Cardiac fibroblast (primary cell): ENCODE results near the gene PHAF1.

ENCODE experiments used
- DNase-seq, 2 donors: peaks; one replicate each; pipeline versions ENCODE4 v3.0.0 to v3.0.0-alpha.2; 2010; ENCODE audit warnings: low read depth in 2 of 2
- H3K4me3 ChIP-seq, 2 donors: replicated peaks in 1 of 2; 1 replicate in 1 of 2; 2 replicates in 1 of 2; pipeline ENCODE4 v1.5.1; 2011; ENCODE audit warnings: low read depth in 2 of 2, low read length in 2 of 2, mild to moderate bottlenecking in 2 of 2, moderate library complexity in 1 of 2
- TF ChIP-seq, protein P1 (sequence below): IDR thresholded peaks from one replicate; pipeline ENCODE4 v1.5.1; 2011; ENCODE audit warnings: low read depth, mild to moderate bottlenecking, low read length, inconsistent platforms

PHAF1 gene

DNA sequence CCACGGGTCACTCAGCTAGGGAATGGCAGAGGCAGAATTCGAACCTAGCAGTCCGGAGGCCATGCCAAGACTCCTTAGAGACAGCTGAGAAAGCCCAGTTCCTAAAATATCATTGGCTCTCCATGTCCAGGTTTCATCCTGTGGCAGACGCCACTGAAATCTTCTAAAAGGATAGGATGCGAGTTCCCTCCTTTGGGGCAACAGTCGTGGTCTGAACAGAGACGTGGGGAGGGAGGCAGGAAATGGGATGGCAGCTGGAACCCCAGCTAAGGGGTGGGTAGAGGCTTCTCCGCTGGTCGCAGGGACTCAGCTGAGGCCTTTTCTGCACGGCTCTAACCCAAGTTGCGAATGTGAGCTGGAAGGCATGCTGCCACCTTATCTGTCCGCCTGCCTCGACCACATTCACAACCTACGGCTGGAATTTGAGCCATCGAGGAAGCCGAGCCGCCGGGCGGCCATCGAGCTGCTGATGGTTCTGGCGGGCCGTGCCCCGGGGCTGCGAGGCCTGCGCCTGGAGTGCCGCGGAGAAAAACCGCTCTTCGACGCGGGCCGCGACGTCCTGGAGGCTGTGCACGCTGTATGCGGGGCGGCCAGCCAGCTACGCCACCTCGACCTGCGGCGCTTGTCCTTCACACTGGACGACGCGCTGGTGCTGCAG is 52.9 kb downstream of the PHAF1 start:
- TF ChIP-seq, protein P1, sequence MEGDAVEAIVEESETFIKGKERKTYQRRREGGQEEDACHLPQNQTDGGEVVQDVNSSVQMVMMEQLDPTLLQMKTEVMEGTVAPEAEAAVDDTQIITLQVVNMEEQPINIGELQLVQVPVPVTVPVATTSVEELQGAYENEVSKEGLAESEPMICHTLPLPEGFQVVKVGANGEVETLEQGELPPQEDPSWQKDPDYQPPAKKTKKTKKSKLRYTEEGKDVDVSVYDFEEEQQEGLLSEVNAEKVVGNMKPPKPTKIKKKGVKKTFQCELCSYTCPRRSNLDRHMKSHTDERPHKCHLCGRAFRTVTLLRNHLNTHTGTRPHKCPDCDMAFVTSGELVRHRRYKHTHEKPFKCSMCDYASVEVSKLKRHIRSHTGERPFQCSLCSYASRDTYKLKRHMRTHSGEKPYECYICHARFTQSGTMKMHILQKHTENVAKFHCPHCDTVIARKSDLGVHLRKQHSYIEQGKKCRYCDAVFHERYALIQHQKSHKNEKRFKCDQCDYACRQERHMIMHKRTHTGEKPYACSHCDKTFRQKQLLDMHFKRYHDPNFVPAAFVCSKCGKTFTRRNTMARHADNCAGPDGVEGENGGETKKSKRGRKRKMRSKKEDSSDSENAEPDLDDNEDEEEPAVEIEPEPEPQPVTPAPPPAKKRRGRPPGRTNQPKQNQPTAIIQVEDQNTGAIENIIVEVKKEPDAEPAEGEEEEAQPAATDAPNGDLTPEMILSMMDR, result no peak
- H3K4me3 ChIP-seq, result no peak overlapping the region

DNA sequence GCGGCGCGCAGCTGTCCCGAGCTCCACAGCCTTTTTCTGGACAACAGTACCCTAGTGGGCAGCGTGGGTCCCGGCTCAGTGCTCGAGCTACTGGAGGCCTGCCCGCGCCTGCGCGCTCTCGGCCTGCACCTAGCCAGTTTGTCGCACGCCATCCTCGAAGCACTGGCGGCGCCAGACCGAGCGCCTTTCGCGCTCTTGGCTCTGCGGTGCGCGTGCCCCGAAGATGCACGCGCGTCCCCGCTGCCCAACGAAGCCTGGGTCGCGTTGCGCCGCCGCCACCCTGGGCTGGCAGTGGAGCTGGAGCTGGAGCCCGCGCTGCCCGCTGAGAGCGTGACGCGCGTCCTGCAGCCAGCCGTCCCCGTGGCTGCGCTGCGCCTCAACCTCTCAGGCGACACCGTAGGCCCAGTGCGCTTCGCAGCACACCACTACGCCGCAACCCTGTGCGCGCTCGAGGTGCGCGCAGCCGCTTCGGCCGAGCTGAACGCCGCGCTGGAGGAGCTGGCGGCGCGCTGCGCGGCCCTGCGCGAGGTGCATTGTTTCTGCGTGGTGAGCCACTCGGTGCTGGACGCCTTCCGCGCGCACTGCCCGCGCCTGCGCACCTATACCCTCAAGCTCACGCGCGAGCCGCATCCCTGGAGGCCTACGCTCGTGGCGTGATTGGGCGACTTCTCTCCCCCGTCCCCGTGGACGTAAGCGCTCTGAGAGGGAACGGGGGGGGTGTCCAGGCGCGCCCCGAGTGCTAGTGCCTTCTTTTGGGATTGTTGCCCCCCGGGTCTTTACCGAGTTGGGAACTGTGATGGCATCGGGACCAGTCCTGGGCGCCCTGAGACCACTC is 53.6 kb downstream of the PHAF1 start:
- TF ChIP-seq, protein P1, result no peak
- DNase-seq, result peak in 1 of 2 donors; percentile 62
- no peak overlapping the region for H3K4me3 ChIP-seq

More for the DNA sequence above, 52.9 kb downstream of the PHAF1 start:
- DNase-seq, result no peak

DNA sequence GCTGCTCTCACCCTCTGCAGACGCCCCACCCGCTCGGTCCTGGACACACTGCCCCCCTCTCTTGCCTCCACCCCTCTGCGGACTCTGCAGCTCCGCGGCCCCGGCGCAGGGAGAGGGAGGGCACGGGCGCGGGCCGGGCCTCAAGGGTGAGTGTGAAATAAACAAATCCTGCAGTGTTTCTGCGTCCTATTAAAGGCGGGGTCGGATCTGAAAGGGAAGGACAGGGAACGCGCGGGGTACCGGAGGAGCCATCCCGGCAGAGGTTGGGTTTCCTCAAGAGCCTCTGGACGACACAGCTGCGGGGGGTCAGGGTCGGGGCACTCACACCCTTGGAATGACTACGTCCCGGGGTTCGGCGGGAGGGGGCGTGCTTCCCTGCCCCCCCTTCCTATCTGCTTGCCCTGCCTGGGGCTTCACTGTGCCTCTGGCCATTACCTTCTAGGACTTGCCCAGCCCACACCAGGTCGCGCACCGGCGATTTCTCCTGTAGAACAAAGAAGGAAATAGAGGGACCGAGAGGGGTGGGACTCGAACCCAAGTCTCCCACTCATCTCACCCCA is 54.3 kb downstream of the PHAF1 start:
- TF ChIP-seq, protein P1, result no peak
- H3K4me3 ChIP-seq, result peak overlapping the region; percentile 5 to 18
- DNase-seq, result no peak

DNA sequence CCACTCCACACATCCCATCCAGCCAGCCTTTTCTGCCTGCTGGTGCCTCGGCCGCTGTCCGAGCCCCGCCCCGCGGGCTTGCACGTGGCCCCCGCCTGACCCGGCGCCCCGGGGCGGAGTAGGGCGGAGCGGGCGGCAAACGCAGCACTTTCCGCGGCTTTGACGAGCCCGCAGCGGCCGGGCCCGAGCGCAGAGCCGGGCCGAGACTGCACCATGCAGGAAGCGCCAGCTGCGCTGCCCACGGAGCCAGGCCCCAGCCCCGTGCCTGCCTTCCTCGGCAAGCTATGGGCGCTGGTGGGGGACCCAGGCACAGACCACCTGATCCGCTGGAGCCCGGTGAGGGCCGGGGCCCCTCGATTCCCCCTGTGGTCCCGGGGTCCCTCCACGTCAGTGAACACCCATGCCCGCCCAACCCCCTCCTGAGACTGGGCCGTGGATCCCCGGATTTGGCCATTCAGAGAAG is 54.9 kb downstream of the PHAF1 start, which contains the start of gene HSF4:
TSS of gene HSF4 (plus strand) at position 147 of the 463 bp plus-strand sequence. CDS start at position 214, 67 bp downstream.
- TF ChIP-seq, protein P1, result no peak
- peak within 1 kb of the TSS; percentile 5 to 28 for H3K4me3 ChIP-seq
- peak; percentile 18 to 54 for DNase-seq

DNA sequence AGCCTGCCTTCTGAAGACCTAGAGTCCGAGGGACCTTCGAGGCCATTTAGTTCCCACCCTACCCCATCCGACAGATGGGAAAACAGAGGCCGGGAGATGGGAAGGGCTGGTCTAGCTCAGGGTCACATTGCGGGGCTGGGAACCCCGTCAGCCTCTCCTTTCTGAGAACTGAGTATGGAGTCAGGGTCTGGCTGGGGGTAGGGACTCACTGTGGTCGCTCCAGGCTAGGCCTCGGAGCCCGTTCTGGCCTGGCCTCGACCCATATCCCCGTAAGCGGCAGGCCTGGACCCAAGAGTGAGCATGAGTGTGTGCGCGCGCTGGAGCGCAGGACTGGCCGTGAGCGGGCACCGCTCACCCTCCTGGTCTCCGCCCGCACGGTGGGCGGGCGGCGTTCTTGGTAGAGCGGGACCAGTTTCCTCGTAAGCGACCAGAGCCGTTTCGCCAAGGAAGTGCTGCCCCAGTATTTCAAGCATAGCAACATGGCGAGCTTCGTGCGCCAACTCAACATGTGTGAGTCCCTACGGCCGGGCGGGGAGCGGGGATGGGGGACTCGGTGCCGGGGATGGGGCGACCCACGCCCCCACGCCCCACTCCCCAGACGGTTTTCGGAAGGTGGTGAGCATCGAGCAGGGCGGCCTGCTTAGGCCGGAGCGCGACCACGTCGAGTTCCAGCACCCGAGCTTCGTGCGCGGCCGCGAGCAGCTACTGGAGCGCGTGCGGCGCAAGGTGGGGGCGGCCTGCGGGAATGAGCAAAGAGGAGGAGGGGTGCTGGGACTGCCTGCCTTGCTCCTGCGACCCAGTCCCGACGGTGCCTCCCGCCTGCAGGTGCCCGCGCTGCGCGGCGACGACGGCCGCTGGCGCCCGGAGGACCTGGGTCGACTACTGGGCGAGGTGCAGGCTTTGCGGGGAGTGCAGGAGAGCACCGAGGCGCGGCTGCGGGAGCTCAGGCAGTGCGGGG is 55.7 kb downstream of the PHAF1 start:
- TF ChIP-seq, protein P1, result no peak
- H3K4me3 ChIP-seq, result no peak overlapping the region
- no peak for DNase-seq

DNA sequence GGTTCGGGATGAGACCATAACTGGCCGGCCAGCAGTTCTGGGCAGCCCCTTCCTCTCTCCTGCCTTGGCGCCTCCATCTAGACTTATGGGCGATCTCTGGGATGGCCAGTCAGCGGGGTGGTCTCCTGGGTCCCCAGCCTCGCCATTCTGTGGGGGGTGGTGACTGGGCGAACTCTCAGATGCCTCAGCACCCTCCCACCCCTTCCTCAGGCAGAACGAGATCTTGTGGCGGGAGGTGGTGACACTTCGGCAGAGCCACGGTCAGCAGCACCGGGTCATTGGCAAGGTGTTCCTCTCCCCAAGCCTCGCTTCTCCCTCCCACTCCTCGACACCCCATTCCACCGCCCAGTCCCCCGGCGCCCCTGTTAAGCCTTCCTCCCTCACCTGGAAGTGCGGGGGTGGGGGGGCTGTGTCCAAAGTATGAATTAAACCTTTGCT is 56.4 kb downstream of the PHAF1 start:
- TF ChIP-seq, protein P1, result no peak
- no peak for DNase-seq
- no peak overlapping the region for H3K4me3 ChIP-seq
